HepG2 (cell line): Measurements from ENCODE around the gene ACOT13. TPM values are rescaled to one million over a fixed set of nuclear protein-coding genes. Genes with fewer than 3 reads are reported as not detected.
A peak's percentile ranks its signal among the peaks of the same experiment; 100 is the strongest.

ENCODE experiments used
- GTF3A ChIP-seq: sonication (generic); formaldehyde crosslinking; conservative IDR thresholded peaks from 2 replicates; pipeline ENCODE4 v1.4.0; 2020; ENCODE audit warnings: mild to moderate bottlenecking, missing genetic modification reagents
- IRX3 ChIP-seq: sonication (generic); formaldehyde crosslinking; IDR thresholded peaks from 2 replicates; pipeline ENCODE4 v1.8.1; 2023; ENCODE audit warnings: mild to moderate bottlenecking, low read depth, missing genetic modification reagents, borderline replicate concordance
- NCOA5 ChIP-seq: sonication (generic); formaldehyde crosslinking; IDR thresholded peaks from 2 replicates; pipeline ENCODE4 v1.4.0; 2020; ENCODE audit warnings: missing genetic modification reagents
- SIN3A ChIP-seq: IDR thresholded peaks from 2 replicates; pipeline ENCODE4 v1.6.1; 2011; ENCODE audit warnings: low read depth, mild to moderate bottlenecking, control low read depth, low read length, borderline replicate concordance
- TCF12 ChIP-seq, 2 experiments: fragments of 450-650 bp in 1 of 2; sonication (generic) in 1 of 2; formaldehyde crosslinking in 1 of 2; IDR thresholded peaks; 2 replicates each; pipeline versions ENCODE4 v1.6.1 to v1.8.0; 2017 to 2022; ENCODE audit warnings: antibody characterized with exemption in 1 of 2, mild to moderate bottlenecking in 1 of 2, missing genetic modification reagents in 1 of 2, moderate library complexity in 1 of 2
- TOPORS ChIP-seq: sonication (generic); formaldehyde crosslinking; IDR thresholded peaks from 2 replicates; pipeline ENCODE4 v1.8.0; 2023; ENCODE audit warnings: mild to moderate bottlenecking, missing genetic modification reagents
- UBTF ChIP-seq: sonication (generic); formaldehyde crosslinking; IDR thresholded peaks from 2 replicates; pipeline ENCODE4 v1.4.0; 2020; ENCODE audit warnings: mild to moderate bottlenecking, missing genetic modification reagents
- ZNF101 ChIP-seq: sonication (generic); formaldehyde crosslinking; IDR thresholded peaks from 2 replicates; pipeline ENCODE4 v1.4.0; 2020; ENCODE audit warnings: mild to moderate bottlenecking, low read depth, missing genetic modification reagents, borderline replicate concordance
- ZNF790 ChIP-seq: sonication (generic); formaldehyde crosslinking; IDR thresholded peaks from 2 replicates; pipeline ENCODE4 v1.8.0; 2022; ENCODE audit warnings: missing genetic modification reagents, mild to moderate bottlenecking, borderline replicate concordance
- ZXDC ChIP-seq: sonication (generic); formaldehyde crosslinking; IDR thresholded peaks from 2 replicates; pipeline ENCODE4 v1.5.0; 2020; ENCODE audit warnings: mild to moderate bottlenecking, missing genetic modification reagents
- polyA plus RNA-seq, 8 experiments: library from polyadenylated mRNA; depleted of rRNA in 3 of 8; stranded (reverse) in 7 of 8; unstranded in 1 of 8; fragments of >200 nt; fragmentation: Illumina TruSeq in 4 of 8; extraction: Trizol in 4 of 8; gene quantifications; 2 replicates each; pipeline versions ENCODE4 v1.2.1 to v1.2.3, GENCODE V29; 2011 to 2016; ENCODE audit warnings: low read depth in 4 of 8, missing spikeins in 1 of 8, mixed read lengths in 1 of 8; ENCODE audit not compliant: insufficient read depth in 1 of 8
- total RNA-seq, 5 experiments: library from RNA; depleted of rRNA; stranded (reverse); fragments of >200 nt; fragmentation: Illumina TruSeq; extraction: Trizol; gene quantifications; 2 replicates each; pipeline ENCODE4 v1.2.3, GENCODE V29; 2016; ENCODE audit warnings: low read depth in 1 of 5
- TF ChIP-seq, protein P1 (sequence below): sonication (generic); formaldehyde crosslinking; IDR thresholded peaks from 2 replicates; pipeline ENCODE4 v1.4.0; 2020; ENCODE audit warnings: missing genetic modification reagents, borderline replicate concordance
- TF ChIP-seq, protein P2 (sequence below): sonication (generic); formaldehyde crosslinking; IDR thresholded peaks from 2 replicates; pipeline ENCODE4 v1.5.0; 2020; ENCODE audit warnings: mild to moderate bottlenecking, missing genetic modification reagents

The ACOT13 gene
- total and polyA plus RNA-seq, 2 of the 13 experiments (the other 11 are each of a cell fraction or from before 2014, with no cell fraction given) = 31.5 to 45.1 TPM

DNA sequence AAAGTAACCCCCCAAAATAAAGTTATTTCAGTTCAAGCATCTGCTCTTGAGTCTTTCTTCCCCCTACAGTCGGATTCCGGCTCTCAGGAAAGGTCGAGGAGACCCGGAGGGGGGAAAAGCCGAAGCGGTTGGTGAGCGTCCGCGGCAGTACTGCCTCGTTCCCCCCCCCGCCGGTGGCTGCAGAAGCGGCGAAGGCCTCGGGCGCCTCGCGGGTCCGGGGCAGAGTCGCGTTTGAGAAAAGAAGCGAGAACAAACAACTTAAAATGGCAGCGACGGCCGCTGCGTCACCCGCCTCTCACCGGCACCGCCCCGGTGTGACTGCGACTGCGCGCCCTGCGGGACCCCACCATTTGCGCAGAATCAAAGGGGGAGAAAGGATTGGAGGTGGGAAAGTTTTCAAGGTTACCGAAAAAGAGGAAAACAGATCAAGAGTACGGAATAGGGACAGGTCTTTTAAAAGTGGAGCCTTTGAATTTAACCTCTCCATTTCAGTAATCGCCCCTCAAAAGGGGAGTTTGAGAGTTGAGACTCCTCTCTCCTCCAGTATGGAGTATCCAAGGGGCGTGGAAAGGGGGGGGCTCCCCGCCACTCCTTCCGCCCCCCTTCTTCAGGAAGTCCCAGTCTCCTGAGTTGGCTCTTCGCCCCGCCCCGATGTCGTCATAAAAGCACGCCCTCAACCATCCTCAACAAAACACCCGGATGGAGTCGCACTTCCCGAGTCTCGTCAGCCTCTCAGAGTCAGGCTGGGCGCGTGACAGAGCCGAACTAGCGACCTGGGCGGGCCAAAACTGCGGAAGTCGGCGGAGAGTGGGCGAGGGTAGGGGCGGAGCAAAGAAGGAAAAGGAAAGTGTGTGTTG is 54.0 kb downstream of the ACOT13 start (continued):
- TF ChIP-seq UBTF = peak; percentile 81
- no peak for TF ChIP-seq ZNF101 (CRISPR knock-in tag)
- peak; percentile 34; the same call in 1 of the 2 replicates for TF ChIP-seq TOPORS (CRISPR knock-in tag)
- no peak for TF ChIP-seq IRX3 (CRISPR knock-in tag)
- TF ChIP-seq, protein P1, sequence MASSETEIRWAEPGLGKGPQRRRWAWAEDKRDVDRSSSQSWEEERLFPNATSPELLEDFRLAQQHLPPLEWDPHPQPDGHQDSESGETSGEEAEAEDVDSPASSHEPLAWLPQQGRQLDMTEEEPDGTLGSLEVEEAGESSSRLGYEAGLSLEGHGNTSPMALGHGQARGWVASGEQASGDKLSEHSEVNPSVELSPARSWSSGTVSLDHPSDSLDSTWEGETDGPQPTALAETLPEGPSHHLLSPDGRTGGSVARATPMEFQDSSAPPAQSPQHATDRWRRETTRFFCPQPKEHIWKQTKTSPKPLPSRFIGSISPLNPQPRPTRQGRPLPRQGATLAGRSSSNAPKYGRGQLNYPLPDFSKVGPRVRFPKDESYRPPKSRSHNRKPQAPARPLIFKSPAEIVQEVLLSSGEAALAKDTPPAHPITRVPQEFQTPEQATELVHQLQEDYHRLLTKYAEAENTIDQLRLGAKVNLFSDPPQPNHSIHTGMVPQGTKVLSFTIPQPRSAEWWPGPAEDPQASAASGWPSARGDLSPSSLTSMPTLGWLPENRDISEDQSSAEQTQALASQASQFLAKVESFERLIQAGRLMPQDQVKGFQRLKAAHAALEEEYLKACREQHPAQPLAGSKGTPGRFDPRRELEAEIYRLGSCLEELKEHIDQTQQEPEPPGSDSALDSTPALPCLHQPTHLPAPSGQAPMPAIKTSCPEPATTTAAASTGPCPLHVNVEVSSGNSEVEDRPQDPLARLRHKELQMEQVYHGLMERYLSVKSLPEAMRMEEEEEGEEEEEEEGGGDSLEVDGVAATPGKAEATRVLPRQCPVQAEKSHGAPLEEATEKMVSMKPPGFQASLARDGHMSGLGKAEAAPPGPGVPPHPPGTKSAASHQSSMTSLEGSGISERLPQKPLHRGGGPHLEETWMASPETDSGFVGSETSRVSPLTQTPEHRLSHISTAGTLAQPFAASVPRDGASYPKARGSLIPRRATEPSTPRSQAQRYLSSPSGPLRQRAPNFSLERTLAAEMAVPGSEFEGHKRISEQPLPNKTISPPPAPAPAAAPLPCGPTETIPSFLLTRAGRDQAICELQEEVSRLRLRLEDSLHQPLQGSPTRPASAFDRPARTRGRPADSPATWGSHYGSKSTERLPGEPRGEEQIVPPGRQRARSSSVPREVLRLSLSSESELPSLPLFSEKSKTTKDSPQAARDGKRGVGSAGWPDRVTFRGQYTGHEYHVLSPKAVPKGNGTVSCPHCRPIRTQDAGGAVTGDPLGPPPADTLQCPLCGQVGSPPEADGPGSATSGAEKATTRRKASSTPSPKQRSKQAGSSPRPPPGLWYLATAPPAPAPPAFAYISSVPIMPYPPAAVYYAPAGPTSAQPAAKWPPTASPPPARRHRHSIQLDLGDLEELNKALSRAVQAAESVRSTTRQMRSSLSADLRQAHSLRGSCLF = no peak
- no peak for TF ChIP-seq ZXDC
- TF ChIP-seq NCOA5 (CRISPR knock-in tag) = no peak
- peak; percentile 92; the same call in 1 of the 2 replicates for TF ChIP-seq SIN3A
- TF ChIP-seq TCF12 (IDR thresholded peaks at IDR 0.05) = no peak
- TF ChIP-seq TCF12 (CRISPR knock-in tag; IDR thresholded peaks at IDR 0.05) = no peak; the same call in 1 of the 2 replicates
- no peak for TF ChIP-seq GTF3A (CRISPR knock-in tag)
- TF ChIP-seq, protein P2, sequence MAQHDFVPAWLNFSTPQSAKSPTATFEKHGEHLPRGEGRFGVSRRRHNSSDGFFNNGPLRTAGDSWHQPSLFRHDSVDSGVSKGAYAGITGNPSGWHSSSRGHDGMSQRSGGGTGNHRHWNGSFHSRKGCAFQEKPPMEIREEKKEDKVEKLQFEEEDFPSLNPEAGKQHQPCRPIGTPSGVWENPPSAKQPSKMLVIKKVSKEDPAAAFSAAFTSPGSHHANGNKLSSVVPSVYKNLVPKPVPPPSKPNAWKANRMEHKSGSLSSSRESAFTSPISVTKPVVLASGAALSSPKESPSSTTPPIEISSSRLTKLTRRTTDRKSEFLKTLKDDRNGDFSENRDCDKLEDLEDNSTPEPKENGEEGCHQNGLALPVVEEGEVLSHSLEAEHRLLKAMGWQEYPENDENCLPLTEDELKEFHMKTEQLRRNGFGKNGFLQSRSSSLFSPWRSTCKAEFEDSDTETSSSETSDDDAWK (CRISPR knock-in tag) = no peak
- peak; percentile 84 for TF ChIP-seq ZNF790 (CRISPR knock-in tag)
